Activated CD4-positive, alpha-beta T cell treated with anti-CD3 and anti-CD28 coated beads for 48 hours (primary cell): ENCODE measurements around the gene CATSPER3.
"Not testable (repeated sequence)": the region's sequence is repeated elsewhere in the genome, so short reads cannot be mapped to it uniquely, and the experiment has no call there.

ENCODE experiments used
- DNase-seq: peaks from one replicate; pipeline ENCODE4 v3.0.0-alpha.2; 2020

Gene CATSPER3

DNA sequence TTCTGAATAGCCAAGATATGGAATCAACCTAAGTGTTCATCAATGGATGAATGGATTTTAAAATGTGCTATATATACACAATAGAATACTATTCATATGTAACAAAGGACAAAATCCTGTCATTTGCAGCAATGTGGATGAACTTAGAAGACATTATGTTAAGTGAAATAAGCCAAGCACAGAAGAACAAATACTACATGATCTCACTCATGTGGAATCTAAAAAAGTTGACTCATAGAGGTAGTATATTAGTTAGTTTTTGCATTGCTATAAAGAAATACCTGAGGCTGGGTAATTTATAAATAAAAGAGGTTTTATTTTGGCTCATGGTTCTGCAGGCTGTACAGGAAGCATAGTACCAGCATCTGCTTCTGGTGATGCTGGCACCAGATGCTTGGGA, 8.1 kb downstream of the CATSPER3 start:
- no peak for DNase-seq

DNA sequence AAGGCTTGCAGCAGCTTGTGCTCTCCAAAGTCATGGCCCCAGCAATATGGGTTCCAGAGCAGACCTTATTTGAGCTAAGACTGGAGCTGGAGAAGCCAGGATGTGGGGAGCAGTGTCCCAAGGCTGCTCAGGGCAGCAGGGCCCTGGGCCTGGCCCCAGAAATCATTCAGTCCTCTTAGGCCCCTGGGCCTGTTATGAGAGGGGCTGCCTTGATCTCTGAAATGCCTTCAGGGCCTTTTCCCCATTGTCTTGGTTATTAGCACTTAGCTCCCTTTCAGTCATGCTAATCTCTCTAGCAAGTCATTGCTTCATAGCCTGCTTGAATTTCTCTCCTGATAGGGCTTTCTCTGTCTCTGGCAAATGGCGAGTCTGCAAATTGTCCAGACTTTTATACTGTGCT, 9.1 kb downstream of the CATSPER3 start:
- DNase-seq = no peak

- no peak for DNase-seq
Measured at GRCh38 chr5:134979416-134979815, 11.7 kb downstream of the CATSPER3 start.

DNA sequence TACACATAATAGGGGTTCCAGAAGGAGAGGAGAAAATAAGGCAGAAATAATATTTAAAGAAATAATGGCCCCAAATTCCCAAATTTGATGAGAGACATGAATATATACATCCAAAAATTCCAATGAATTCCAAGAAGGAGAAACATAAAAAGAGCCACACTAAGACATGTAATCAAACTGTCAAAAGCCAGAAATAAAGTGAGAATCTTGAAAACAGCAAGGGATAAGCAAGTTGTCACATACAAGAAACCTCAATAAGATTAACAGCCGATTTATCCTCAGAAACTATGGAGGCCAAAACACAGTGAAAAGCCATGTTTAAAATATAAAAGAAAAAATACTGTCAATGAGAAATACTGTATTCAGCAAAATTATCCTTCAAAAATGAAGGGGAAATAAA, 14.5 kb downstream of the CATSPER3 start:
- no peak for DNase-seq

- DNase-seq = no peak
Measured at GRCh38 chr5:134989266-134989830, 21.6 kb downstream of the CATSPER3 start.

- not testable (repeated sequence) for DNase-seq
Measured at GRCh38 chr5:134990183-134990582, 22.5 kb downstream of the CATSPER3 start.

GRCh38 chr5:134992148-134992547, 24.4 kb downstream of the CATSPER3 start:
- no peak for DNase-seq

DNA sequence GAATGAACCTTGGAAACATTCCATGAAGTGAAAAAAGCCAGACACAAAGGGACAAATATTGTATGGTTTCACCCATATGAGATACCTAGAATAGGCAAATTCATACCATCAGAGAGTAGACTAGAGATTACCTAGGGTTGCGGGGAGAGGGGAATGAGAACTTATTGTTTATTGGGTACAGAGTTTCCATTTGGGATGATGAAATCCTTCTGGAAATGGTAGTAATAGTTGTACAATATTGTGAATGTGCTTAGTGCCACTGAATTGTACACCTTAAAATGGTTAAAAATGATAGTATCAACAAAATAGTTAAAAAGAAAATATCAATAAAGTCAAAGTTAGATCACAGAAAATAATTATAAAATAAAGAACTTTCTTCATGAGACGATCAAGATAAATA, 25.5 kb downstream of the CATSPER3 start:
- no peak for DNase-seq

GRCh38 chr5:134994560-134995156, 27.0 kb downstream of the CATSPER3 start:
- DNase-seq = no peak

DNA sequence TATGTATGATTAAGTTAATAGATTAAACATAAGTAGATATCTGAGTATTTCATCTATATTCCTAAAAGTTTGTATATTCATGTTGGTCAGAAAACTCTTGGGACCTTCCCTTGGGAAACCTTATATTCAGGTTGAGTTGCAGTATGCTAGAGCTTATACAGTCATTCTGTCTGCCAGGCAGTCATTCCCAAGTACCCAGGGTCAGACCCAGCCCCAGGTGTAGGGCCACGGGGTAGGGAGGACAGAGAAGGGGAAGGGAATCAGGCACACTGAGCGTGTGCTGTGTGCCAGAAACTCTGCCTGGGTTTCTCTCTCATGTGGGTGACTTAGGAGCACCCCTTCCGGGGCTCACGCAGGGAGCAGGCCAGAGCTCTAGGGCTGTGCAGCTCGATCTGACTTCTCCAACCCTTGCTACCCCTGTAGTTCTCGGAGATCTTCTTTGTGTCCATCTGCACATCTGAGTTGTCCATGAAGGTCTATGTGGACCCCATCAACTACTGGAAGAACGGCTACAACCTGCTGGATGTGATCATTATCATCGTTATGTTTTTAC, 28.2 kb downstream of the CATSPER3 start:
- no peak for DNase-seq

DNA sequence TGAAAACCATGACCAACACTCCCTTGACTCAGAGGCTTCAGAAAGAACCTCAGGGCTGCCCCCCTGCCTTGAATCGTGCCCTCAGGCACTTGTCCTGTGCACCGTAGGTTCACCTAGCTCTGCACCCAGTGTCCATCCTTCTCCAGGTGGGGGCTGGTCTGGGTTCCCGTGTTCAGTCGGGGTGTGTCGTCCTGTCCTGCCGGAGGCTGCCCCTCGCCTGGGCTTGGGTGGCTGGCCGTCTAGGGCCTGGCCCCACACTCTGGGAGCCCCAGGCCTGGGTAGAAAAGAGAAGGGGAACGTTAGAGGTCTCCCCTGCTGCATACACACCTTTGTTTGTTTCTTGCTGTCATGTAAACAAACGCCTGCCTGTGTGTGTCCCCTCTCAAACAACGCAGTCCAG, 29.3 kb downstream of the CATSPER3 start:
- DNase-seq = no peak

GRCh38 chr5:134998068-134998467, 30.4 kb downstream of the CATSPER3 start:
- DNase-seq = not testable (repeated sequence)

- no peak for DNase-seq
Measured at GRCh38 chr5:135004376-135004775, 36.7 kb downstream of the CATSPER3 start.

DNA sequence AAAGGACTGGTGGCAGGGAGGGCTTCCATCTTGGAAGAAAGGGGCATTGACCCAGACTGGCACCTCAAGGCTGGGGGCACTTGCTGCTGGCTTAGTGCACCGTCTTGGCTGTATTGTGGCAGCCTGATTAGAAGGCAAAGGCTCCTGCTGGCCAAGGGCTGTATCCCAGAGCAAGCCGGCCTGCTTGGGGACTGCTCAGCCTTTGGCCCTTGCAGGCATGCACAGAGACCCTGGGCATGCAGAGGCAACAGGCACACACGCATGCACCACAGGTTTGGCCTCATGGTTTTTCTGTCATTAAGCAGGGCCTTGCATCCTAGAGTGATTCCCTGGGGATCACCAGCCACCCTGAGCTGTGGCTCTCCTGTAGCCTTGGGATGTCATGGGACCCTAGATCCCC, 37.4 kb downstream of the CATSPER3 start:
- DNase-seq = no peak

DNA sequence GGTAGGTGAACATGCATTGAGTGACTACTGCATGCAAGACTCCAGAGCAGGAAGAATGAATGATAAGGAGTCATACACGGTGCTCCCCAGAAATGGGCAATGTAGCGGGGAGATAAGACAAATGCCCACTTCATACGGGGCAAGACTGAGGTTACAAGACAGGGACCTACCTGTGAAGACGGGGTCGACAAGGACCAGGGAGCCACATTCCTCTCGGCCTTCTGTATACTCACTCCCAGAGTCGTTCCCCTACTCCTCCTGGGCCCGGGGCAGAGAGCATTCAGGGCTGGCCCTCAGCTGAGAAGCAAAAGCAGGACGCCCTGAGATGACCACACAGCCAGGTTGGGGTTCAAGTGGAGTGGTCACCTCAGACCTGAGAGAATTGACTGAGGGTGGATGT, 39.6 kb downstream of the CATSPER3 start:
- DNase-seq = no peak

DNA sequence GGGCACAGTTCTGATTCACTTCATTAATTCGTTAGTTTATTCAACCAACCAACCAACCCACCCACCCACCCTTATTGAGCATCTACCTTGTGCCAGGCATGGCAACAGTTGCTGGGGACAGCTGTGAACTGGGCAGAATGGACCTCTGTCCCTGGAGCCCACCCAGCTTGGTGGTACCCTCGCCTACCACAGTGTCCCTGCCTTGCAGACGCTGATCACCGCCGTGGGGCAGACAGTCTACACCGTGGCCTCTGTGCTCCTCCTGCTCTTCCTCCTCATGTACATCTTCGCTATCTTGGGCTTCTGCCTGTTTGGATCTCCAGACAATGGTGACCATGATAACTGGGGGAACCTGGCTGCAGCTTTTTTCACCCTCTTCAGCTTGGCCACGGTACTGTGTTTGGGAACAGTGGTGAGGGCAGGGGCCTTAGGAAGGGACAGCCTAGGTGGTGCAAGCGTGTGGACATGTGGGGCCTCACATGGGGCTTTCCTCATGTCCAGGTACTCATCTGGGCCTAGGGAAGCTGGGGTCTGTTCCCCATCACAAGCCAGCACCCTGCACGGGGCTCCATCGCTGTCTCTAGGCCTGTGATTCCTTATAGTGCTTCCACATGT, 40.1 kb downstream of the CATSPER3 start:
- DNase-seq = no peak

DNA sequence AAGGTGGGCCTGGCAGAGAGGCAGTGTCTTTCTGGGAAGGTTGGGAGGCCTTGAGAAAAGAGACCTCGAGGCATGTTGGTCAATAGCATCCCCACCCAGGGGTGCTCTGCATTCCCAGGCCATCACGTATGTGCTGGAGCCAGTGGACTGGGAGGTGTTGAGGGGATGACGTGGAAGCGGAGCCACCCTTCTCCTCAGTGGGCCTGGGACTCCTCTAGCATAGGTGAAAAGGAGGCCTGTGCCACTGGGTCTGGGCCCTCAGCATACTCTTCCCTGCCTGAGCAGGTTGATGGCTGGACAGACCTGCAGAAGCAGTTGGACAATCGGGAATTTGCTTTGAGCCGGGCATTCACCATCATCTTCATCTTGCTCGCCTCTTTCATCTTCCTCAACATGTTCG, 40.8 kb downstream of the CATSPER3 start:
- DNase-seq = no peak

GRCh38 chr5:135008981-135009735, 41.5 kb downstream of the CATSPER3 start:
- no peak for DNase-seq

GRCh38 chr5:135009736-135010501, 42.2 kb downstream of the CATSPER3 start:
- DNase-seq = no peak

DNA sequence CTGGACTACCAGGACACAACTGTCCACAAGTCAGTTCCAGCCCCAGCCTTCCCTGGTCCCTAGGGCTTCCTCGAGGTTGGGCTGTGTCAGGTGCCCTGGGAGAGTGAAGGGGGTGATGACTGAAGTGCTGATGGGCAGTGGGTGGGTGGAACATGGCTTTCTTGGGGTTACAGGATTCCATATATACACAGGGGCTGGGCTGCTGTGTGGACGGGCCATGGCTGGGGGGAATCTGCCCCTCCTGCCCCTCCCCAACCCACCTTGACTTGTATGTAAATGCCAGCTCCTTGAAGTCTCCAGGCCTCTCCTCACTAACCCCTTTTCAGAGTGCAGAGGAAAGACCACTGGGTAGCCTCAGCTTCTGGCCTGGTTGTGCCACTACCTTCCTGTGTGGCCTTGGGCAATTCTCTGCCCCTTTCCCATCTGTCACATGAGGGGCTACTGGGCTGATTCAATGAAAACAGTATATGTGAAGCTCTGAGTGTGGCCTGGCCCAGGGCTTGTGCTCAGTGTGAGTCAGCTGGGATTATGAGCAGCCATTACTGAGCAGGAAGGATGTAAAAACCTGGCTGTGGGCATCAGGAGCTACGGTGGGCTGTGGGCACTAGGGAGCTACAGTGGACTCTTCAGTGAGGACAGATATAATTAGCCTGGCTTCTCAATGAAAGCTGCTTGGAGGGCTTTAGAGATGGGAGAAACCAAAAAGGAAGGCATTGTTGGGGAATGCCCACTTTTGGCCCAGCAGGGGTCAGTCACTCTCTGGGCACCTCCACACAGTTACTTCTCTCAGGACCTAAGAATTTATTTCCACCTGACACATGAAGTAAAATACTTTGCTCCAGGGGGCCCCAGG, 43.0 kb downstream of the CATSPER3 start:
- no peak for DNase-seq

- no peak for DNase-seq
Measured at GRCh38 chr5:135011355-135012032, 43.8 kb downstream of the CATSPER3 start.
